ENCODE results near the gene GFI1.

DNA sequence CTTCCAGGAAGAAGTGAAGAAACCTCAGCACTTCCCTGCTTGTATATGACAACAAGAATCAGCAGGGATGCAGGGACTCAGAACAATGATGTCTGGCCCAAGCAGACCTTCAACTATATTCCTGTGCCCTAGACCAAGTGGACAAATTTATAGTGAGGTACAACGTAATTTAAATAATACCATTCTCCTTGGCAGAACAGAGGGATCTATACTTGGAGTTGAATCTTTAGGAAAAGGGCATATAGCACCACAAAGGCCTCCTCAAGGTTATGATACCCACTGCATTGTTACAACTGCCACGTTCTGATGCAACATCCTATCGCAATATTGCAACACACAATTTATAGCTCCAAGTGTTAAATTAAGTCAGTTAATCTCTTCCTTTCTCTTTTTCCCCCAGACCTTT is 29.1 kb upstream of the GFI1 start:
- TF ChIP-seq, protein P1, sequence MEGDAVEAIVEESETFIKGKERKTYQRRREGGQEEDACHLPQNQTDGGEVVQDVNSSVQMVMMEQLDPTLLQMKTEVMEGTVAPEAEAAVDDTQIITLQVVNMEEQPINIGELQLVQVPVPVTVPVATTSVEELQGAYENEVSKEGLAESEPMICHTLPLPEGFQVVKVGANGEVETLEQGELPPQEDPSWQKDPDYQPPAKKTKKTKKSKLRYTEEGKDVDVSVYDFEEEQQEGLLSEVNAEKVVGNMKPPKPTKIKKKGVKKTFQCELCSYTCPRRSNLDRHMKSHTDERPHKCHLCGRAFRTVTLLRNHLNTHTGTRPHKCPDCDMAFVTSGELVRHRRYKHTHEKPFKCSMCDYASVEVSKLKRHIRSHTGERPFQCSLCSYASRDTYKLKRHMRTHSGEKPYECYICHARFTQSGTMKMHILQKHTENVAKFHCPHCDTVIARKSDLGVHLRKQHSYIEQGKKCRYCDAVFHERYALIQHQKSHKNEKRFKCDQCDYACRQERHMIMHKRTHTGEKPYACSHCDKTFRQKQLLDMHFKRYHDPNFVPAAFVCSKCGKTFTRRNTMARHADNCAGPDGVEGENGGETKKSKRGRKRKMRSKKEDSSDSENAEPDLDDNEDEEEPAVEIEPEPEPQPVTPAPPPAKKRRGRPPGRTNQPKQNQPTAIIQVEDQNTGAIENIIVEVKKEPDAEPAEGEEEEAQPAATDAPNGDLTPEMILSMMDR (IDR thresholded peaks at IDR 0.05; ENCODE audit: insufficient read depth, low read length, poor library complexity, severe bottlenecking), result no peak
- TF ChIP-seq EZH2phosphoT487 (conservative IDR thresholded peaks at IDR 0.05; ENCODE audit: low read length), result no peak
